Measurements from ENCODE around the gene PDE4D.

Gene PDE4D

DNA sequence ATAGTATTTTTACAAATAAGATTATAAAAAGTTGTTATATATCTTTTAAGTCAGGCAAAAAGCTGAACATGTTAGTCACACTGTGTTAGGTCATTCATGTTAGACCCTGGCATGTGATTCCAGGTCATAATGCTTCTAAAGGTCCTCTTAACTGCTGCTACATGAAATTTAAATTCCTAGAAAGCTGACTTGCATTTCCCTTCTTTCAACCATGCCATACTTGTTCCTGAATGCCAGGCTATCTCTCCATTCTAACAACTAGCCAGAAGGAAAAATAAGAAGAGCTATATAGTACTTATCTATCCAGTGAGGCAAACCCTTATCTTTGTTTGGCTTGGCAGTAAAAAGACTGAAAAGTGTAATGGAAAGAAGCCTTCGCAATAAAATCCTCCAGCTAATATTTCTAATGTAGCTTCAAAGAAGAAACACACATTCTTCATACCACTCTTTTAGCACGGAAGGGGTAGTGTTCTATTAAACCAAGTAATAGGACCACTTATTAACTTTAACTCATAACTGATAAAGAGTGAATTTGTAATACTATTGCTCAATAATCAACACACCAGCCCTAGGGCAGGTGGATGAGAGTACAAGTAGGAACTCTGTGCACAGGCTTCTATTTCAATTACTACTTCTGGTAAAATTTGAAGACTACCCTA, 310.2 kb downstream of the PDE4D start:
- TF ChIP-seq, protein P1, sequence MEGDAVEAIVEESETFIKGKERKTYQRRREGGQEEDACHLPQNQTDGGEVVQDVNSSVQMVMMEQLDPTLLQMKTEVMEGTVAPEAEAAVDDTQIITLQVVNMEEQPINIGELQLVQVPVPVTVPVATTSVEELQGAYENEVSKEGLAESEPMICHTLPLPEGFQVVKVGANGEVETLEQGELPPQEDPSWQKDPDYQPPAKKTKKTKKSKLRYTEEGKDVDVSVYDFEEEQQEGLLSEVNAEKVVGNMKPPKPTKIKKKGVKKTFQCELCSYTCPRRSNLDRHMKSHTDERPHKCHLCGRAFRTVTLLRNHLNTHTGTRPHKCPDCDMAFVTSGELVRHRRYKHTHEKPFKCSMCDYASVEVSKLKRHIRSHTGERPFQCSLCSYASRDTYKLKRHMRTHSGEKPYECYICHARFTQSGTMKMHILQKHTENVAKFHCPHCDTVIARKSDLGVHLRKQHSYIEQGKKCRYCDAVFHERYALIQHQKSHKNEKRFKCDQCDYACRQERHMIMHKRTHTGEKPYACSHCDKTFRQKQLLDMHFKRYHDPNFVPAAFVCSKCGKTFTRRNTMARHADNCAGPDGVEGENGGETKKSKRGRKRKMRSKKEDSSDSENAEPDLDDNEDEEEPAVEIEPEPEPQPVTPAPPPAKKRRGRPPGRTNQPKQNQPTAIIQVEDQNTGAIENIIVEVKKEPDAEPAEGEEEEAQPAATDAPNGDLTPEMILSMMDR (IDR thresholded peaks at IDR 0.05; ENCODE audit: low read depth, low read length): no peak
- no peak for DNase-seq
- no peaks in the 10 kb centered on the region for H3K36me3 ChIP-seq
- no peak overlapping the region for H3K4me3 ChIP-seq (ENCODE audit: low read depth, low read length)
- H3K9me3 ChIP-seq (ENCODE audit: severe bottlenecking): no peaks in the 10 kb centered on the region
- H3K27me3 ChIP-seq (ENCODE audit: insufficient read depth, low read depth, severe bottlenecking): no peaks in the 10 kb centered on the region
- H3K27ac ChIP-seq: no peak overlapping the region

DNA sequence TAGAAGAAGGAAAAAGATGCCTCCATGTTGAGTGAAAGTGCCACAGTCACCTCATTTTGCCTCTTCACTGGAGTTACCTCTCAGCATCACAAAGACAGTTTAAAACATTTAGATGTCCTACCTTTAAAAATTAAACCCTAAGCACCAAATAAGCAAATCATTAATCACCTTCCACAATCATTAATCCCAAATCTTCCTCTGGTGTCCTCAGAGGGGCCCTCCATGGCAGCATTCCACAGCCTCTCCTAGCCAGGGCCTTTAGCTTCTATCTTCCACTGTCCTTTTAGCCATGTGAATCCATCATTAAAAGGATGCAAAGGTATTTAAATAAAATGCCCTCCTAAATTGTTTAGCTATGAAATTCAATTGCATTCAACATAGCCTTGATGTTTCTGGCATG, 310.8 kb downstream of the PDE4D start:
- Histone ChIP-seq H3K36me3 (no peaks in the 10 kb centered on the region), H3K4me3 (ENCODE audit: low read depth, low read length) (no peak overlapping the region), H3K9me3 (ENCODE audit: severe bottlenecking) (no peaks in the 10 kb centered on the region), H3K27me3 (ENCODE audit: insufficient read depth, low read depth, severe bottlenecking) (no peaks in the 10 kb centered on the region), H3K27ac (no peak overlapping the region)
- no peak for DNase-seq
- TF ChIP-seq, protein P1 (IDR thresholded peaks at IDR 0.05; ENCODE audit: low read depth, low read length): no peak

DNA sequence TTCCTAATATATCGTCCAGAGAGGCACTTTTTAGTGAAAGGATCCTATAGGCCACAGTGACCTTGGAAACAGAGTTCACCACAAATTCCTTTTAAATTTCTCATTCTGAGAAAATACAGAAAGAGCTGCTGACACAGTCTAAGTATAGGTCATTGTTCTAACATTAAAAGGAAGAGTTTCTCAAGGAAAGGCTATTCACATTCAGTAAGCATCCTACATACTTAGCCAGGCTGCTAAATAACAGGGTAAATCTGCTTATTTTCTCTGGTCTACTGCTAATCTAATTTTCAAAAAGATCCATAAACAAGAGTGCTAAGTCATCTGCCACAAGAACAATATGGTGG, 313.7 kb downstream of the PDE4D start:
- TF ChIP-seq, protein P1 (IDR thresholded peaks at IDR 0.05; ENCODE audit: low read depth, low read length): no peak
- no peaks in the 10 kb centered on the region for H3K27me3 ChIP-seq (ENCODE audit: insufficient read depth, low read depth, severe bottlenecking)
- DNase-seq: no peak
- H3K36me3 ChIP-seq: no peaks in the 10 kb centered on the region
- no peak overlapping the region for H3K4me3 ChIP-seq (ENCODE audit: low read depth, low read length)
- no peaks in the 10 kb centered on the region for H3K9me3 ChIP-seq (ENCODE audit: severe bottlenecking)
- no peak overlapping the region for H3K27ac ChIP-seq

DNA sequence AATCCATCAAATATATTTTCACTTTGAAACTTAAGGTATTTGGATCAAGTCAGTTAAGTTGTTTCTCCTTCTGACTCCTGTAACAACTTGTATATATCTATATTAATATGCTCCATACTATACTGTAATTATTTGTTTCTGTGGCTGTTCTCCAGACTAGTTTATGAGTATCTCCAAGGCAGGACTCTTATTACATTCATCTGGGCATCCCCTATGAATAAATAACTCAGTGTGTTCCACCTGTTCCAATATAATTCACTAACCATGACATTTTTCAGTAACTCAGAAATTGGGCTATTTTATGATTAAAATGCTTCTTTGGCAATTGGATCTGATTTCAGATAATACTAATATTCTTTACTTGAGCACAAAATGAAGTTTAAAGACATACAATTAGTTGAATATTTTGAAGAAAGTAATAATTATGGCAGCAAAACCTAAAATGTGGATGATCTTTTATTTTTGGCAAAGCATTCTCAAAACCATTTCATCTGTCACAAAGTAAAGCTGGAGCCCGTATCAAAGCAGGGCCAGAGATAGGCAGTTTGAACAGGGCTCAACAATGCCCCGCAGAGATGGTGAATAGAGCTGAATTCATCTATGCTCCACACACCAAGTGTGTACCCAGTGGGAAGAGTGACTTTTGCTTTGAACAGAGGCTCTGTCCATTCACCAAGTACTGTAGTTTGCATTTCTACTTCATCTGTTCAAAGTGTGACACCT, 314.3 kb downstream of the PDE4D start:
- H3K9me3 ChIP-seq (ENCODE audit: severe bottlenecking): no peaks in the 10 kb centered on the region
- no peak for DNase-seq
- H3K27ac ChIP-seq: no peak overlapping the region
- TF ChIP-seq, protein P1 (IDR thresholded peaks at IDR 0.05; ENCODE audit: low read depth, low read length): no peak
- no peaks in the 10 kb centered on the region for H3K36me3 ChIP-seq
- no peak overlapping the region for H3K4me3 ChIP-seq (ENCODE audit: low read depth, low read length)
- no peaks in the 10 kb centered on the region for H3K27me3 ChIP-seq (ENCODE audit: insufficient read depth, low read depth, severe bottlenecking)

DNA sequence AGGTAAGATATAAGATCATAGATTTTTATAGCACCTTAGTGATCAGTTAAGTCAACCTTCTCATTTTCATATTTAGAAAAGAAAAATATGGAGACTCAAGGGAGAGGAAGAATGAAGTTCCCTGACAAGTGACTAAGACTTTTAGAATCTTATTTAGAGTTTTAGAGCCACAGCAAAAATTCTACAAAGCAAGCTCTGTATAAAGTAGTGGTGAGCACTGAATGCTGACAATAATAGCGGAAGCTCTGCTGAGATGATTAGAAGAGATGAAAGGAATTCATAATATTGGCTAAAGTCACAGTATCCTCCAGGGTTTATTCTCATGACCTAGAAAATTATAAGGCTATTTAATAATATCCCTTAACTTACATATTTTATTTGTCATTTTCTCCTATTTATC, 316.0 kb downstream of the PDE4D start:
- DNase-seq: no peak
- H3K27me3 ChIP-seq (ENCODE audit: insufficient read depth, low read depth, severe bottlenecking): no peaks in the 10 kb centered on the region
- no peak overlapping the region for H3K4me3 ChIP-seq (ENCODE audit: low read depth, low read length)
- H3K9me3 ChIP-seq (ENCODE audit: severe bottlenecking): no peaks in the 10 kb centered on the region
- H3K36me3 ChIP-seq: no peaks in the 10 kb centered on the region
- TF ChIP-seq, protein P1 (IDR thresholded peaks at IDR 0.05; ENCODE audit: low read depth, low read length): no peak
- H3K27ac ChIP-seq: no peak overlapping the region
